HG03039 (cell line): ENCODE data around the gene REXO1.
A peak's percentile ranks its signal among the peaks of the same experiment; 100 is the strongest.

Experiments
- ATAC-seq: cut with Tn5 transposase; IDR thresholded peaks from one replicate; pipeline ENCODE4 v1.9.1; 2021; ENCODE audit warnings: mild to moderate bottlenecking, moderate library complexity; ENCODE audit not compliant: unreplicated experiment

REXO1 gene

DNA sequence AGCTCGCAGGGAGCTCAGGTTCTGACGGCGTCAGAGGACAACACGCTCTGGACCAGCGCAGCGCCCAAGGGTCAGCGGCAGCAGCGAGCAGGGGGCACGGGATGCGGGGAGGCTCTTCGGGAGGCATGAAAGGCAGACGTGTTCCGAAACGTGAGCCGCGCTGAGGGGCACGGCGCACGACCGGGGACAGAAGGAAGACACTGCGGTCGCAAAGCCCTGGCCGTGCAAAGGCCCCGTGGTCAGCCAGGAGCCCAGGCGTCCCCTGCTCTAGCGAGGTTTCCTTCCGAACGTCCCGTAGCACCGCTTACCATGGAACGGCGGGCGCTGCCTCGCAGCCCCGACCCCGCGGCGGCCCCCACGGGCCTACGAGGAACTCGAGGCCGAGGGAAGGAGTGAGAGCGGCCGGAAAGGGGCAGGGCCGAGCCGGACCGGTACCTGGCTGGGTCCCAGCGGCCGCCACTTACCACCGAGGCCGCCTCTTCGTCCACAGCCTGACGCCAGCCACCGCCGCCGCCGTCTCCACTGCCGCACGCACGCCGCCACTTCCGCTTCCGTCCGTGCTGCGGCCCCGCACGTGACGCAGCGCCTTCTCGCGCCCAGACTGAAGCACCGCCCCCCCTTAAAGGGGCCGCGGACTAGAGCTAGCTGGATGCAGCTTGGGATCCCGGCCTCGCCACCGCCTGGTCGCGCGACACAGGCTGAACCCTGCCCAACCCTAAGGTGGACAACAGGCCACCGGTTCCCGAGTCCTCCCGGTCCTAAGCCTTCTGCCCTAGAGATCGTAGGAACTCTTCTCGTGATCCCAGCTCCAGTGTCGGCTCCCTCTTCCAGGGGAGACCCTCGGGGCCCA lies 27.6 kb upstream of the REXO1 start:
- peak; percentile 71 for ATAC-seq

- peak; percentile 13 for ATAC-seq
These were observed 27.0 kb upstream of the REXO1 start for GRCh38 chr19:1875265-1875645.

- ATAC-seq, result no peak
These were observed 26.4 kb upstream of the REXO1 start for GRCh38 chr19:1874554-1875185.

- ATAC-seq, result no peak
These were observed 25.5 kb upstream of the REXO1 start for GRCh38 chr19:1873524-1874473.

GRCh38 chr19:1872807-1873523 lies 24.7 kb upstream of the REXO1 start:
- ATAC-seq, result no peak

DNA sequence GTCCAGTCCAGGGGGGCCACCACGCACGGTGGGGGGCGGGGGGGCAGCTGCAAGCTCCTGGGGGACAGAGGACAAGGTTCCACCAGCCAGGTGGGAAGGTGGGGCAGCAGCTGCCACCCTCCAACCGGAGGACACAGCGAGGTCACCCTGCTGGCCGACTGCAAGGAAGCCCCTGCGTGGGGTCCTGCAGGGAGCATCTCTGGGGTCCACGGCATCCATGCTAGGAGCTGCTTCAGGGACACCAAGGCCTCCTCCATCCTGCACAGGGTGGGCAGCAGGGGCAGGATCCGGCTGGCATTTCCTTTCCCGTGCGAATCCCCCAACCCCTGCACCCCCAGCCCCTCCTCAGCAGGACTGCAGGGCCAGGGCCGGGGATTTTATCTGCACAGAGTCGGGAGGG lies 23.3 kb upstream of the REXO1 start:
- no peak for ATAC-seq

DNA sequence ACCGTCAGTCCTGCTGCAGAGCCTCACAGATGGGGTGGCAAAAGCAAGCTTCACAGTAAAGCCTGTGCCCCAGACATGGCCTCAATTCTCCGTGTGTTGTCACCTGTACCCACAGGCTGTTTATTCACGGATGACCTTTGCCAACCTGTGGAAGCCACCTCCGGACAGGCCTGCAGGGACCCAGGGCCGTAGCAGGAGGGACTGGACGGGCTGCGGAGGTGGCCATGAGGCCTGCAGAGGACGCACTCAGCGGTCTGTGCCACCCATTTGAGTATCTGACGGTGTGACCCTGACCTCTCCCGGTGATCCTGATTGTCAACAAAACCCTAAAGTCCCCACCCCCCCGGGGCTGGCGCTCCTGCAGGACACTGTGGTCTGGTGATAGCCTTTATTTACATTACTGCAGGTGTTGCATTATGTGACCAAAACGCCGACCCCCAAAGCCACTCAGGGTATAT lies 22.9 kb upstream of the REXO1 start:
- no peak for ATAC-seq

DNA sequence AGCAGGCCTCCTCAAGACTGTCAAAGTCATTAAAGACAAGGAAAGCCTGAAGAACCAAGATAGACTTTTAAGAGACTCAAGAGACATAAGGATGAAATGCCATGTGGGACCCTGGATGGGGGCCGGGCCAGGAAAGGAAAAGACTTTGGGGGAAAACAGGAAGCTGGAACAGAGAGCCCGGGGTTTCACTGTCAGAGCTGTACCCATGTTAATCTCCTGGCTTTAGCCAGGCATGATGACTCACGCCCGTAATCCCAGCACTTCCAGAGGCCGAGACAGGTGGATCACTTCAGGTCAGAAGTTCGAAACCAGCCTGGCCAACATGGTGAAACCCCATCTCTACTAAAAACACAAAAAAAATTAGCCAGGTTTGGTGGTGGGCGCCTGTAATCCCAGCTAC lies 20.7 kb upstream of the REXO1 start:
- ATAC-seq, result no peak

DNA sequence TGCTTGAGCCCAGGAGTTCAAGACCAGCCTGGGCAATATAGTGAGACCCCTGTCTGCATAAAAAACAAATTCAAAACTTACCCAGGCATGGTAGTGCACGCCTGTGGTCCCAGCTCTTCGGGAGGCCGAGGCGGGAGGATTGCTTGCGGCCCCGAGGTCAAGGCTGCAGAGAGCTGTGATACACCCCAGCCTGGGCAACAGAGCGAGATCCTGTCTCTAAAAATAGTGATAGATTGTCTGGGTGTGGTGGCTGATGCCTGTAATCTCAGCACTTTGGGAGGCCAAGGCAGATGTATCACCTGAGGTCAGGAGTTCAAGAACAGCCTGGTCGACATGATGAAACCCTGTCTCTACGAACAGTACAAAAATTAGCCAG lies 19.1 kb upstream of the REXO1 start:
- ATAC-seq, result no peak

DNA sequence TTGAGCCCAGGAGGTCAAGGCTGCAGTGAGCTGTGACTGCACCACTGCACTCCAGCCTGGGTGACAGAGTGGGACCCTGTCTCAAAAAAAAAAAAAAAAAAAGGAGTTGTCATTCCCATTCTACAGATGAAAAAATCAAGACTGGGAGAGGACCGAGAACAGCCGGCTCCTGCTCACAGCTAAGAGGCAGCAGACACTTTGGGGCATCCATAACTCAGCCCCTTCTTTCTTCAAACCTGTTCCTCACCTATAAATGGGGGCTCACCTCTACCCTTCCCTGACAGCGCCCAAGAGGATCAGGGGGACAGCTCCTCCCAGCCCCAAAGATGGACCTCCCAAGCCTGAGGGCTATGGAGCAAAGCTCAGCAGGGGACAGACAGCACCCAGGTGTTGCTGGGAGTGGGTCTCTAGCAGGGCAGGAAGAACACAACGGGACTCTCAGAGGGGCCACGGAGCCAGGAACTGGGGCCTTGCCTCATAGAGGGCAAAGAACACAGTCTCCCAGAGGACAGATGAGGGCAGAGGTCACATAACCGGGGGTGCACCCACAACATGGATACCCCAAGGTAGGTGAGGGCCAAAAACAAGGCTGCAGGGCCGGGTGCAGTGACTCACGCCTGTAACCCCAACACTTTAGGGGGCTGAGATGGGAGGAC lies 18.5 kb upstream of the REXO1 start:
- ATAC-seq, result no peak

- ATAC-seq, result no peak
These were observed 17.1 kb upstream of the REXO1 start for GRCh38 chr19:1865172-1866010.

DNA sequence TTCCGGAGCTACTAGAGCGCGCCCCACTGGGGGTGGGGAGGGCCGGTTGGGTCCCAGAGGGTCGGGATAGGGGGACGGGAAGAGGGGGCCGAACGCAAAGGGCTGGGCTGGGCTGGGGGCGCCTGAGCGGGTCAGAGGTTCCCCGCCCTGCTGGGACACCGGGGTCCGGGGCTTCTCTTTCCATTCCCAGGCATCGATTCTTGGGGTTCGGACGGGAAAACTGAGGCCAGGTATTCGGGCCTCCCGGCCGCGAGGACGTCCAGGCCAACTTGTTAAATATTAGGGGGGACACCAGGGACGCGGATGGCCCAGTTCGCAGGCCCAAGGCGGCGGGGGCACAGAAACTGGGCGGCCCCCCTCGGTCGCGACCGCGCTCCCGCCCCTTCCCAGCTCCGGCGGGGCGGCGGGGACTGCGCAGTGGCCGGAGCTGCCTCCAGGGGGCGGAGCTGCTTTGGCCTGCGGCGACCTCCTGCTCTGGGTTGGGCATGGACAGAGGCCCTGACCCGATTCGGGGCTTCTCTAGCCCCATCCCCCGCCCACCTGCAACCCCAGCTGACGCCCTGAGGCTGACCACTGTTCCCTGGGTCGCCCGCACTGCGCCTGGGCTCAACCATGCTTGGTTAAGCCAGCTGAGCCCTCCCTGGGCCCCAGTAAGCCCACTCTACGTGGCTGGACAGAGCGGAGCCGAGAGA lies 16.3 kb upstream of the REXO1 start:
- ATAC-seq, result no peak

DNA sequence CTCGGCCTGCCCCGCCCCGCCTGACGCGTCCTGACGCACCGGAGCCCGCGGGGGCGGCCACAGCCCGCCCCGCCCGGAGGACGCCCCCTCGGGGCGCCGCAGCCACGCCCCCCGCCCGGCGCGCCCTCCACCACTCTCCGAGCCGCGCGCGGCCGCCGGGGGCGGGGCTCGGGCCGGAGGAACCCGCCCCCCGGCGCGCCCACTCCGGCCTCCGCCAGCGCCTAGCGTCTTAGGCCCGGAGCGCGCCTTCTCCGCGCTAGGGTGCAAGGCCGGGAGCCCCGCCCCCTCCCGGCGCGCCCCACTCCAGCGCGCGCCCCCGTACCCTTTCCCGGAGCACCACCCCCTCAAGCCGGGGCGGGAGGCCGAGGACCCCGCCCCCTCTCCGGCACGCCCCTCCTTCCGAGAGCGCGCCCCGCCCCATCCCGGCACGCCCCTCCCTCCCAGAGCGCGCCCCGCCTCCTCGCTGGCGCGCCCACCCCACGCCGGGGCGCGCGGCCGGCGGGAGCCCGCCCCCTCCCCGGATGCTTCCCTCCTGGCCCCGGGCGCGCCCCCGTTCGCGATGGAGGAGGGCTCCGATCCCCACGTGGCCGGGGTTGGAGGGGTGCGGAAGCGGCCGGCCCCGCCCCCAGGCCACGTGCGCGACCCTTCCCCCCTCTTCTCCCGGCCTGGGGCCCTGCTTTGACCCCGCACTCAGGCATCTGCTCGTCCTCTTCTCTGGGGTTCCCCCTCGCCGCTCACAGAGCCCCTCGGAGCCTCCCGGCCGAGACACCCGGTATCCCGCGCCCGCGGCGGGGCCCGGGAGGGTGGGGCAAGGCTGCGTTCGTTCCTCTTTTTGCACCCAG lies 15.6 kb upstream of the REXO1 start:
- peak; percentile 51 for ATAC-seq

- peak; percentile 2 for ATAC-seq
These were observed 15.0 kb upstream of the REXO1 start, which contains the start of gene KLF16 for GRCh38 chr19:1863328-1863637. Gene KLF16 (minus strand): TSS chr19:1863579. CDS start chr19:1863497, 82 bp downstream.

GRCh38 chr19:1862424-1863327 lies 14.4 kb upstream of the REXO1 start:
- peak; percentile 3 for ATAC-seq

DNA sequence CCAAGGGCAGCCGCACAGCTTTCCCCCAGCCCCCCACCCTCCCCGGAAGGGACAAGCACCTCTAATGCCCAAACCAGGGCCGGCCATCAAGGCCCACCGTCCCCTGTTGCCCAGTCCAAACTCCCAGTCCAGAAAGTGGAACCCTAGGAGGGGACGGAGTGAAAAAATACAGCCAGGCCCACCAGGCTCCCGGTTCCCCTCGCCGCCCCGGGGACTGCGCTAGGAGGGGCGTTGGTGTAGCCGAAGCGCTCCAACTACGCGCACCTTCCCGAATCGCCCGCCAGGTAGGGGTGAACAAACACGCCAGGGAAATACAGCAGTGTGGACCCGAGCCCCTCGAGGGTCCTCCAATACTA lies 13.8 kb upstream of the REXO1 start:
- no peak for ATAC-seq

DNA sequence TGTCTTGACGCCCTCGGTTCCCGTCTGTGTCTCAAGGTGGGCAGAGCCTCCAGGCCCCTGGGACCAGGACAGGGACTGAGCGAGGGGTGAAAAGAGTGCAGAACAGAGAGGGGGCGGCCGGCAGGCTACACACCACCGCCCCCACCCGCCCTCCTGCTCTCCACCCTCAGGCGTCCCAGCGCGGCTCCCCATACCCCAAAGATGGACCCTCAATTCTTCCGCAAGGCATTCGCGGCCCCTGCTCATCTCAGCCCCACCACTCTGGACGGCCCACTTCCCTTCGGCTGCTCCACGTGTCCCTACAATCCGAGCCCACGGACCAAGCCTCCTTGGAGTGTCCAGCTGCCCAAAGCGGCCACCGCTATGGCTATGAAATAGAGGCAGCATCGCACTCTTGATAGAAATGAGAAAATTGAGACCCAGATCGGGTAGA lies 13.3 kb upstream of the REXO1 start:
- no peak for ATAC-seq
